Measurements from ENCODE around the gene ECE2.

The ECE2 gene

GRCh38 chr3:184322731-184323487 is 47.1 kb downstream of the ECE2 start (continued):
- TF ChIP-seq ZNF561 (tag by site-specific recombination; IDR thresholded peaks at IDR 0.05; ENCODE audit: borderline replicate concordance) (no peak), FEZF1 (tag by site-specific recombination; IDR thresholded peaks at IDR 0.05) (no peak), ZFHX2 (tag by site-specific recombination; conservative IDR thresholded peaks at IDR 0.05) (peak; percentile 67)

DNA sequence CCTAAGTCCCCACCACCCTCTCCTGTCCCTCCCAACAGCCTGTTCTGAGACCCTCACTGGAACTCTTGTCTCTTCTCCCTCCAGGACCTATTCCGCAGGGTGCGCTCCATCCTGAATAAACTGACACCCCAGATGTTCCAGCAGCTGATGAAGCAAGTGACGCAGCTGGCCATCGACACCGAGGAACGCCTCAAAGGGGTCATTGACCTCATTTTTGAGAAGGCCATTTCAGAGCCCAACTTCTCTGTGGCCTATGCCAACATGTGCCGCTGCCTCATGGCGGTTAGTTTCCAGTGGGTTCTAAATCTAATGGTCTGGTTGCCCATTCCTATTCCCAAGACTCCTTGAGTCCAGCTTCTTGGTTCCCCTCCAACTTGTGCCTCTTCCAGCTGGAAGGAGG is 47.9 kb downstream of the ECE2 start:
- Histone ChIP-seq H3K4me3 (ENCODE audit: low read depth, low read length) (no peak overlapping the region), H3K27ac (ENCODE audit: extremely low read depth, low read depth, low read length) (no peak overlapping the region), H3K36me3 (ENCODE audit: control insufficient read depth in 2 of 2, insufficient read depth in 1 of 2, low read length in 2 of 2) (peaks cover 24 to 99% of the 10 kb centered on the region in 2 experiments), H3K4me1 (ENCODE audit: control insufficient read depth, insufficient read depth, low read length) (no peaks in the 10 kb centered on the region), H3K9me3 (ENCODE audit: control insufficient read depth, insufficient read depth, low read depth, low read length) (no peaks in the 10 kb centered on the region)
- POLR2A ChIA-PET, result interaction anchor here (1.2 kb wide), 1 partner anchor 8 kb away, joined by 3 read pairs; no protein-coding TSS in a partner anchor
- TF ChIP-seq, protein P1, sequence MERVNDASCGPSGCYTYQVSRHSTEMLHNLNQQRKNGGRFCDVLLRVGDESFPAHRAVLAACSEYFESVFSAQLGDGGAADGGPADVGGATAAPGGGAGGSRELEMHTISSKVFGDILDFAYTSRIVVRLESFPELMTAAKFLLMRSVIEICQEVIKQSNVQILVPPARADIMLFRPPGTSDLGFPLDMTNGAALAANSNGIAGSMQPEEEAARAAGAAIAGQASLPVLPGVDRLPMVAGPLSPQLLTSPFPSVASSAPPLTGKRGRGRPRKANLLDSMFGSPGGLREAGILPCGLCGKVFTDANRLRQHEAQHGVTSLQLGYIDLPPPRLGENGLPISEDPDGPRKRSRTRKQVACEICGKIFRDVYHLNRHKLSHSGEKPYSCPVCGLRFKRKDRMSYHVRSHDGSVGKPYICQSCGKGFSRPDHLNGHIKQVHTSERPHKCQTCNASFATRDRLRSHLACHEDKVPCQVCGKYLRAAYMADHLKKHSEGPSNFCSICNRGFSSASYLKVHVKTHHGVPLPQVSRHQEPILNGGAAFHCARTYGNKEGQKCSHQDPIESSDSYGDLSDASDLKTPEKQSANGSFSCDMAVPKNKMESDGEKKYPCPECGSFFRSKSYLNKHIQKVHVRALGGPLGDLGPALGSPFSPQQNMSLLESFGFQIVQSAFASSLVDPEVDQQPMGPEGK (tag by site-specific recombination; IDR thresholded peaks at IDR 0.05), result no peak
- TF ChIP-seq ZNF585B (tag by site-specific recombination; IDR thresholded peaks at IDR 0.05) (no peak), ZNF132 (tag by site-specific recombination; IDR thresholded peaks at IDR 0.05; ENCODE audit: borderline replicate concordance) (no peak), KLF10 (tag by site-specific recombination; IDR thresholded peaks at IDR 0.05) (no peak), ZNF18 (tag by site-specific recombination; IDR thresholded peaks at IDR 0.05) (no peak), ZNF335 (tag by site-specific recombination; conservative IDR thresholded peaks at IDR 0.05) (no peak), GLIS1 (tag by site-specific recombination; IDR thresholded peaks at IDR 0.05) (no peak), ZNF776 (tag by site-specific recombination; IDR thresholded peaks at IDR 0.05; ENCODE audit: borderline replicate concordance) (no peak), ZNF404 (tag by site-specific recombination; IDR thresholded peaks at IDR 0.05) (no peak), ZNF623 (tag by site-specific recombination; IDR thresholded peaks at IDR 0.05) (no peak), ZNF140 (tag by site-specific recombination; IDR thresholded peaks at IDR 0.05) (no peak), ZNF571 (tag by site-specific recombination; IDR thresholded peaks at IDR 0.05) (no peak), ZNF112 (tag by site-specific recombination; IDR thresholded peaks at IDR 0.05) (no peak), ZNF670 (tag by site-specific recombination; IDR thresholded peaks at IDR 0.05; ENCODE audit: low read depth) (no peak), ZNF223 (tag by site-specific recombination; IDR thresholded peaks at IDR 0.05) (no peak), ZNF561 (tag by site-specific recombination; IDR thresholded peaks at IDR 0.05; ENCODE audit: borderline replicate concordance) (no peak), PRDM4 (tag by site-specific recombination; IDR thresholded peaks at IDR 0.05) (no peak)
- TF ChIP-seq, protein P2, sequence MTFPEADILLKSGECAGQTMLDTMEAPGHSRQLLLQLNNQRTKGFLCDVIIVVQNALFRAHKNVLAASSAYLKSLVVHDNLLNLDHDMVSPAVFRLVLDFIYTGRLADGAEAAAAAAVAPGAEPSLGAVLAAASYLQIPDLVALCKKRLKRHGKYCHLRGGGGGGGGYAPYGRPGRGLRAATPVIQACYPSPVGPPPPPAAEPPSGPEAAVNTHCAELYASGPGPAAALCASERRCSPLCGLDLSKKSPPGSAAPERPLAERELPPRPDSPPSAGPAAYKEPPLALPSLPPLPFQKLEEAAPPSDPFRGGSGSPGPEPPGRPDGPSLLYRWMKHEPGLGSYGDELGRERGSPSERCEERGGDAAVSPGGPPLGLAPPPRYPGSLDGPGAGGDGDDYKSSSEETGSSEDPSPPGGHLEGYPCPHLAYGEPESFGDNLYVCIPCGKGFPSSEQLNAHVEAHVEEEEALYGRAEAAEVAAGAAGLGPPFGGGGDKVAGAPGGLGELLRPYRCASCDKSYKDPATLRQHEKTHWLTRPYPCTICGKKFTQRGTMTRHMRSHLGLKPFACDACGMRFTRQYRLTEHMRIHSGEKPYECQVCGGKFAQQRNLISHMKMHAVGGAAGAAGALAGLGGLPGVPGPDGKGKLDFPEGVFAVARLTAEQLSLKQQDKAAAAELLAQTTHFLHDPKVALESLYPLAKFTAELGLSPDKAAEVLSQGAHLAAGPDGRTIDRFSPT (tag by site-specific recombination; IDR thresholded peaks at IDR 0.05), result no peak
- TF ChIP-seq, protein P3, sequence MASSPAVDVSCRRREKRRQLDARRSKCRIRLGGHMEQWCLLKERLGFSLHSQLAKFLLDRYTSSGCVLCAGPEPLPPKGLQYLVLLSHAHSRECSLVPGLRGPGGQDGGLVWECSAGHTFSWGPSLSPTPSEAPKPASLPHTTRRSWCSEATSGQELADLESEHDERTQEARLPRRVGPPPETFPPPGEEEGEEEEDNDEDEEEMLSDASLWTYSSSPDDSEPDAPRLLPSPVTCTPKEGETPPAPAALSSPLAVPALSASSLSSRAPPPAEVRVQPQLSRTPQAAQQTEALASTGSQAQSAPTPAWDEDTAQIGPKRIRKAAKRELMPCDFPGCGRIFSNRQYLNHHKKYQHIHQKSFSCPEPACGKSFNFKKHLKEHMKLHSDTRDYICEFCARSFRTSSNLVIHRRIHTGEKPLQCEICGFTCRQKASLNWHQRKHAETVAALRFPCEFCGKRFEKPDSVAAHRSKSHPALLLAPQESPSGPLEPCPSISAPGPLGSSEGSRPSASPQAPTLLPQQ (tag by site-specific recombination; IDR thresholded peaks at IDR 0.05), result no peak
- CTCF ChIA-PET, result interaction anchor here (0.6 kb wide), 1 partner anchor 267 kb away, joined by 4 read pairs; no protein-coding TSS in a partner anchor

Data from HEK293 (cell line).